AG08396 (cell line): ENCODE data around the gene DLG3.
A peak's percentile ranks its signal among the peaks of the same experiment; 100 is the strongest.
"Not testable (repeated sequence)": the region's sequence is repeated elsewhere in the genome, so short reads cannot be mapped to it uniquely, and the experiment has no call there.

Source experiments
- DNase-seq: peaks from one replicate; pipeline ENCODE4 v3.0.0; 2012; ENCODE audit warnings: low spot score, mixed read lengths

Gene DLG3

DNA sequence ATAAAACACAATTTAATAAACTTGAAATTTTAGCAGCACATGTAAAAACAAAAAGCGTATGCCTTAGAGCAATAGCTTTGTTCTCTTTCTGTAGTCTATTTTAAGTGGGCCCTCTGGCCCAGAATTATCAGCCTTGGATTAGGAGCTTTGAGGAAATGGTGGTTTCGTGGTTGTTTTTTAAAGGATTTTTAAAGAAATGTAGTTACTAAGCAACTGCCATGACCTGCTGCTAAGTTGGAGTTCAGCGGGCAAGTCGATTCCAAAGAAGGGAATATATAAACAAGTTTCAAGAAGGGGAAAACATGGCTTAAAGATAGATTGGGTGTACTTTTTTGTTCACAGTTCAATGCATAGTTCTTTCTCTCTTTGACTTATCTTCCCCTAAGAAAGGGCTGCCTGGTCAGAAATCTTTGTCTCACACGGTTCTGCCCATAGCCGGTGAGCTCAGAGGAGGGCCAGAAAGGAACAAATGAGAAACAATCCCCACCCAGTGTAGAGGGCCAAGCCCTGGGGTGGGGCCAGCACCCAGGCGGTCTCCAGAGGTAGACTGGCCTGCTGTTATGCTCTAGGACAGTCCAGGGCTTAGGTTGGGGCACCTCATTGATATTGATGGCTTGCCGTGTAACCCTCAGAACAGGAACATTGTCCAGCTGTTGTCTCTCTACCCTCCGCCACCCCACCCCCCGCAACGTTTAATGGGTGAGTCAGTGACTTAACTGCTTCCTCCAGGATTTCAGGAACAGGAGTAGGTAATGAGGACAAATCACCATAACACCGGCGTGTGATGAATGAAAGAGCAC is 32.5 kb downstream of the DLG3 start:
- peak; percentile 25 for DNase-seq

DNA sequence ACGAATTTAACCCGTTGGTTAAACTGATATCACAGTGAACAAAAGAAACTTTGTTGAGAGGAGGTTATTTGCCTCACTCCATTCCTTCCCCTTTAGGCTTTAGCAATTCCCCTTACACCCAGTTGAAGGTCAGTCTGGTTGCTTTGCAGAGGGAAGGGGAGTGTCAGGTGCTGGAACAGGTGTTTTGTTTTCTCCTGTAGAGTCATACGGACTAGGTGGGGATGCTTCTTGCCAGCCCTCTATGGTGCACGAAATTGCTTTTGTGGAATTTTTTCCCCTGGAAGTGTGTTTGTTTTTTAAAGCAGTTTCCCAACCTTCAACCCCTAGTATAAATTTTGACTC is 33.1 kb downstream of the DLG3 start:
- DNase-seq: no peak

DNA sequence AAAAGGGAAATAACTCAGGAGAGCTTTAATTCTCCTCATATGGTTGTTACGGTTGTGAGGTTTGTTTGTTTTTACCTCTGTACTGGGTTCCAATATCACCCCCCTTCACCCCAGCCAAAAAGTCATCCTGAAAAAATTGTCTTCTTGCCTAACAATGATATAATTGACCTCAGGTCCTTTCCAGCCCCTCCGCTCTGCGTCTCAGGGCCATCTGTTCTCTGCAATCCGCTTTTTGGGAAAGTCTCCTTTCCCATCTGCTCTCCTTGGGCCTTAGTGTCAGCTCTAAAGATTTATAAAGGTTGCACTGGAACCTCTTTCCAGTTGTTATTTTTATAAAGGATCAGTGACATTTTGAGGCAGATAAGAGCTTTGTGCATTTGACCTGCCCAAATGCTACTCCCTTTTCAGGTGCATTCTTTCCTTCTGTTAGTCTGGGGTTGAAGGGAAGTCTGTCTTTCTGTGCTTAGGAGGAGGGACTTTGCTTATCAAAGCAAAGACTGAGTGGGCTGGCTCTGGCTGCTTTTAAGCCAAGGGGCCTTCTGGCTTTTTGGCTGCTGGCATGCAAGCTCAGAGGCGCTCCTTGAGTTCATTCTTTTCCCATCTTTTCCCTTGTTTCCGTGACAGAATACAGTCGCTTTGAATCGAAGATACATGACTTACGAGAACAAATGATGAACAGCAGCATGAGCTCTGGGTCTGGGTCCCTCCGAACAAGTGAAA is 34.1 kb downstream of the DLG3 start:
- DNase-seq: no peak

DNA sequence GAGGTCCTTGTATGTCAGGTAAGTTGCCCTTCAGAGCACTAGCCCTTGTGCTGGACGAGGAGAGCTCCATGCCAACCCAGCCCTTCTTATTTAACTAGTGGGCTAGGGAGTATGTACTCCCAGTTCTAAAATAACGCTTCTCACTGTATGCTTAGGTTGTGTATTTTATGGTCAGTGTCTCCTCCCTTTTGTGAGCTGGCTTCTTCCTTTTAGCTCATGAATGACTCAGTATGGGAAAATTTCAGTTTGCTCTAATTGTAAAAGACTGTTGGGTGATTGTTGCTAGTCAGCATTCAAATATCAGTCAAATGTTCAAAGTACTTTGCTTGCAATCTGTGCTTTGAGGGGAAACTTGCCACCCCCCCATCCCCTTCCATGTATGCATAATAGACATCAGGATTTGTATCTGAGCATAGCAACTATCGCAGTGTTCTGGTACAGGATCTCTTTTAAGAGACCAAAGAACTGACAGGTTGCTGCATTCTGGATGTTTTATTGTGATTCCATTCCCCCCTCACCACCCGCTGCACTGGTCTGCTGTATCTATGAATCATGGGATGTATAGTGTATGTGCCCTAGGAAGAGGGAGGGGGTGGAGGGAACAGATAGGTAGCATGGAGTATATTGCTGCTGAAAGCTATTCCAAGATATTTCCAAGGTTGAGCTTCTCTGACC is 34.7 kb downstream of the DLG3 start:
- DNase-seq: no peak

DNA sequence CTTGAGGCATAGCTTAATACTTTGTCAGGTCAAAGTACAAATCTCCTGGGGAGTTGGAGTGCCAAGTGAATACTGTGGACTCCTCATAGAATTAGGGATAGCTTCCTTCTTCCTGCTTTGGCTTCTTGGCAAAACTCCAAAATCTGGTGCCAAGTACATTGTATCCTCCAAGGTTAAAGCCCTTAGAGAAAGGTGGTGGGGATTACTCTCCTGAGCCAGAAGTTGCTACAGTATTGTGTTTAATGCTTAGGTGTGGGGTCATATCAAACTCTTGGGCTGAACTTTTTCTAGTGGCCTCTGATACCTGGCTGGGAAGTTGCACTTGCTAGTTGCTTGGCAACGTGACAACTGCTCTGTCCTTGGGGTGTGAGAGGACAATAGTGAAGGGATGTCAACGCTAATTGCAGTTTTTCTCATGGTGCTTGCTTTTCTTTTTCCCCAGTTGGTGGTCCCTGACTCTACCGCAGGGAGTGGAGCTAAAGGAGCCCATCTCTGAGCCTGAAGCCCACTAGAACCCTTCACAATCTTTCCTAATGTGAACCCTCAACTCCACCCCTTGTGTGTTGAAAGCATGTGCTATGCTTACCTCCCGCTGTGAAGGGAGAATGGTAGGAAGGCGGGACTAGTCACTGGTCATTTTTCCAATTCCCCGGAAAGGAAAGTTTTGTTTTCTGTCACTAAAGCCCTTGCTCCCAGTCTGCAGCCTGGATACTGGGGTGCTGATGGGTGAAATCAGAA is 35.5 kb downstream of the DLG3 start:
- no peak for DNase-seq

DNA sequence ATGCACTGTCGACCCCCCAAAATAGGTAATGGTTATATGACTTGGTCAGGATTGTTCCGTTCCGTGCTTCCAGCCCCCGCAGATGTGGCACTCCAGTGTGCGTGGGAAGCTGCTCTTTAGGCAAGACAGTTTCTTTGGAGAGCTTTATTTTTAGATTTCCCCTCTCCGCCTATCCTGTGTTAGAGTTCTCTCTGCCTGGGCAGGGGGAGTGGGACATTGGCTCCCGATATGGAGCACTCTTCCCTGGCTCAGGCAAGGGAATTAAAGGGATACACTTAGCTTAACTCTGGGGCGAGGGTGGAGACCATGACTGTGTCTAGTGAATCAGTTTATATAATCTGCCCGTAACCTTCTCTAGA is 36.0 kb downstream of the DLG3 start:
- no peak for DNase-seq

DNA sequence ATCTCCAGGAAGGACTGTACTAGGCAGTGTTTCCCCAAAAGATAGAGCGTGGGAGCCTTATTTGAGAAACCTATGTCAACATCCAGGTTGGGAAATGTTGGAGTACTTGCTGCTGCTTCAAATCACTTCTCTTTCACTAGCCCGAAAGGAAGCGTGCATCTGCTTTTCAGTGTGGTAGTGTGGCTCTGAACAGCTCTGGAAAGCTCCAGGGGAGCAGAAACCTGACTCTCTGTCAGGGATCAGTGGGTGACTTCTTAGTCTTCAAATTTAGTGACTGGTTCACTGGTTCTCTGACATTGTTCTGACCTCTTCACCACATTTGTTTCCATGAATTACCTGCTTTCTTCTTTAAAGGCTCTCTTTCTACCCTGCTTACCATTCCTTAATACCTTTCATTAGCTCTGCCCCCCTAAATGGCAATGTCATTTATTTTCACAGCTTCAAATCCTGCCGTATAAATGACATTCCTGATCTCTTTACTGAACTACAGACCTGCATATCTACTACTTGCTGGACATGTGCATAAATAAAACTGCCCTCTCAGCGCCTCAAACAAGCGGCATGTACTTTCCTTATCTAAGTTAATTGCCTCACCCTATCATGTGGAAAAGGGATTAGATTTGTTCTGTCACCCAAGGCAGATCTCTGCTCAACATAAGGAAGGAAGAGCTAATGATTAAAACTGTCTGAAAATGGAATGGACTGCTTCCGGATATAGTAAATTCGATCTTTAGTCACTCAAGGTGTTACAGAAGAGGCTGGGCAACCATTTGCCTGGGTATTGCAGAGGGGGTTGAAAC is 37.0 kb downstream of the DLG3 start:
- DNase-seq: no peak

DNA sequence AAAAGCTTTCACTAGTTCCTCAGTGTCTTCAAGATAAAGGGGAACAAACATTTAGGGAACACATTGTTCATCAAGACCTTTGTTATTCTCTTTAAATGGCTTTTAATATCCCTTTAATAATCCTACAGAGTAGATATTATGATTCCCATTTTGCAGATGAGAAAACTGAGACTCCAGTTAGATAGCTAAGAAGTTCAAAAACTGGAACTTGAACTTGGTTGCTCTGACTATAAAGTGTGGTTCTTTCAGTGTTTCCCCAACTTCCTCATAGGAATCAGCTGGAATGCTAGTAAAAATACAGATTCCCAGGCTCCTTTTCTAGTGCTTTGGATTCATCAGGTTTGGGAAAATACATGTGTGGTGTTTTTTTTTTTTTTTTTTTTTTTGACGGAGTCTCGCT is 37.7 kb downstream of the DLG3 start:
- DNase-seq: no peak

DNA sequence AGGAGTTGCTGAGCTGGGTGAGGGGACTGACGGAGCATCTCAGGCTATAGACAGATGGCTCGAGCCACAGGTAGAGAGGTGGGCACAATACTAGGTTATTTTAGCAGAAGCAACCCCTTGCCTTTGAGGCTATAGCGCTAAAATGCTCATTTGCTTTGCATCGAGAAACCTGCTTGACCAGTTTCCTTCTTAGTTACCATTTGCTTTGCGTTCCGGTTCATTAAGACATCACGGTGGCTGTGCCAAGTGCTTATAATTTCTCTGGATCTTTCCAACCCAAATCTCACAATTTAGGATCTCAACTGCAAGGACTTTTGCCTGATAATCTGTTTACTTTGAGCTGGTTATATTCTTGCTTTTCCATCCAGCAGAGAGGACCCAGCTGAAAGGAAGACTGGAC is 40.8 kb downstream of the DLG3 start:
- DNase-seq: no peak

DNA sequence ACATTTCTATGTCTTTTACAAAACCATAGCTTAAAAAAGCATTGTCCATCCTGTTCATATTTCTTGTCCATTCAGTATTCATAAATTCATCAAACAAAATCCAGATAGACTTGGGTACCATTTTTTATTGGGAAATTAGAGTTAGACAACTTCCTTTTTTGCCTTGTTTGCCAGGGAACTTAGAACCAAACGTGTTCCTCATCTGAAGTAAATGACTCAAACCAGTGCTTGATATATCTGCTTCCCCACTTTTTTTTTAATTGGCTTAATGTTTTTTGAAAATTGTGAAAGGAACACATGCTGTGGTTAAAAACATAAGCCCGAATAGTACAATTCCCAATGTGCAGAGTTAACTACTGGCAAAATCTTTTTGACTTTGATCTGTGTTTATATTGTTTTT is 44.2 kb downstream of the DLG3 start:
- no peak for DNase-seq

DNA sequence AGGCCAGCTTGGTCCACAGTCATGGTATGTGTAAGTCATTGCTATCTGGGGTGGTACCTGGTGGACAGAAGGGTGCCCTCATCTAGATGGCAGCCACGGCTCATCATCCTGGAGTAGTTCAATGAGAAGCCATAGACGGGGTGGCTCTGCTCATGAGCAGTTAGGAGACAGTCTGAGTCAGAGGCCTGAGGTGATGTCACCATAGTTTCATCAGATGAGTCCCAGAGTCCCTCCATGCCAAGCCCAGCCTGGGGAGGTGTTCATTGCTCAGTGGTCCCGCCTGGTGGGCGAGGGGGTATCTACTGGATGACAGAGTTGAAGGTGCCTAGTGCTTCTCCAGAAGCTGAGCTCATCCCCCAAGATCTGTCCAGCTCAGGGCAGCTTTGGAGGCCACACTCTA is 49.8 kb downstream of the DLG3 start:
- DNase-seq: no peak

DNA sequence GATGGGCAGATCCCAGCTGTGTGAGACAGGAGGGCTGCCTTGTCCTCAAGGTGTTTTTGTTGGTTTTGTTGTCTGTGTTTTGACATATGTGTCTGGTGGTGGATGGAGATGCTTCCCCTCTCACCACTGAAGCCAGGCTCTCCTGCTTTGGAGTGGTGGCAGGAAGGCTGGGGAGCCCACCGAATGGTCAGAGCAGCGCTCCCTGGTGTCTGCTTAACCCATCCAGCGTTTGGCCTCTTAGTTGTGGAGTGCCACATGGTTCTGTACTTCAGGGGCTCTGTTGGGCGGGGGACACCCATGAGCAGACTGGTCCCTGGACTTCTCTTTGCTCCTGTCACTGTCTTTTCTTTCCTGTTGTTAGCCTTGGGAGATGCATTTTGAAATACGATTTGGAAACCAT is 51.9 kb downstream of the DLG3 start:
- DNase-seq: no peak

DNA sequence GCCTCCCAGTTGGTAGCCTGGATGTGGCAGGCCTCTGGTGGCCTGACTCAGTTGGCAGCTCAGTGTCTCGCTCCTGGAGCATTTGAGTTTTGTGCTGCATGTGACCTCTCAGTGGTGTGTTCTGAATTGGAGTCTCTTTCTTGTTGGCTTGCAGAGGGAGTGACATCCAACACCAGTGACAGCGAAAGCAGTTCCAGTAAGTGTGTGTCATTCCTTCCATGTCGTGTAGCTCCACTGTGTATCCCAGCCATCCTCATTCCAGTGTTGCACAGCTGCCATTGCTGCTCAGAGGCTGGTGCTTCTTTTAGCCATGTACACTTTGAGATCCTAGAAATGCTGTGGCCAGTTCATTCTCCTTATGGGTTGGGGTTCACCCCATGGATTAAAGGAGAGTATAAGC is 52.4 kb downstream of the DLG3 start:
- DNase-seq: no peak

DNA sequence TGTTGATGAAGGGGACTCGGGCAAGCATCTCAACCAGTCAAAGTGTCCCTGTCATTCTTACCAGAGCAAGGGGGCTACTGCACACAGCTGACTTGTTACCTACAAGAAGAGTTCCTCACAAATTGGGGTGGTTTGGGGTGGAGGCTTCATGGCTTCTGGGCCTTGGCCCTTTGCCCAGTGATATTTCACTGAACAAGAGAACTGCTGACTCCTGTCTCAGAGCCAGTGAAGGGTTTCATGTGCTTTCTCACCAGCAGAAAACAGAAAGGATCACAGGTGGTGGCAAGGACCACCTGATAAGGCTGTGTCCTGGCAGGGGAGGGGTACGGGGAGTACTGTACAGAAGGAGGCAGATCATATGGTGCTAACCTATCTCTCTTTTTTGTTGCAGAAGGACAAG is 53.5 kb downstream of the DLG3 start:
- DNase-seq: no peak

DNA sequence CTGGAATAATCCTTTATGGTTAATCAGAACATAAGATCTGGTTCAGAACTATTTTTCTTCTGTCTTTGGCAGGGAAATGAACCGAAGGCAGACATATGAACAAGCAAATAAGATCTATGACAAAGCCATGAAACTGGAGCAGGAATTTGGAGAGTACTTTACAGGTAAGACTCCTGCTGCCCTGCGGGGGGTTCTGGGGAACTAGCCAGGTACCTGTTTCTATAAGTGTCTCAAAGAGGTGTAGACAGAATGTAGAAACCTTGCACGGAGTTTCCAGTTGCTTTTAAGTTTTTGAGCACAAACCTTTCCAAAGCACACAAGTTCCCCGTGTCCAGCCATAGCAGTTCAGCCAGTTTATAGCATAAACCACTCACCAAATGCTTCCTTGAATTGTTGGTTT is 56.2 kb downstream of the DLG3 start:
- DNase-seq: no peak

DNA sequence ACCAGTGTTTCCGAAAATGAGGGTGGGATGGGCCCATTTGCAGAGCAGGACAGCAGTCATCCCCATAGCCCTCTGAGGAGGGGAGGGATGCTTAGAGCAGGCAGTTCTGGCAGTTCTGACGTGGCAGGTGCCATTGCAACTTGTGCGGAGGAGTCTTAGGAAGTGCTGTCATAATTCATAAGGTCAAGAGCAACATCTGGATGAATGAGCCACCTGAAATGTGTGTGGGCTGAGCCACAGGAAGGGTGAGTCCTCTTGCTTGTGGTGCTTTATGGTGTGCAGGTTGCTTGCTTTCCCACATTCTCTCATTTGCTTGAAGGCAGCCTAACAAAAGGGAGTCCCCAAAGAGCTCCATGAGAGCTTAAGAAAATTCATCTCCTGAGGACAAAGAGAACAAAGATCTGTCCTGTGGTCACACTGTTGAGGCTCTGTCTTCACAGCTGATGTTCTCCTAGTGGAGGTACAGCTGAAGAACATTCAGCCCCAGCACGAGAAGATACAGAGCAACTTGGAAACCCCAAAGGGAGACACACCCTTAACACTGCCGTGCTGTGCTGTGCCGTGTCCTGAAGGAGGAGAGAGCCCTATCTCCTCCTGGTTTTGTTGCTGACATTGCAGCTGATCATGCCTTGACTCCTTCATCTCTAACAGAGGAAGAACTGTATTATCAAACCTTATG is 60.3 kb downstream of the DLG3 start:
- no peak for DNase-seq

DNA sequence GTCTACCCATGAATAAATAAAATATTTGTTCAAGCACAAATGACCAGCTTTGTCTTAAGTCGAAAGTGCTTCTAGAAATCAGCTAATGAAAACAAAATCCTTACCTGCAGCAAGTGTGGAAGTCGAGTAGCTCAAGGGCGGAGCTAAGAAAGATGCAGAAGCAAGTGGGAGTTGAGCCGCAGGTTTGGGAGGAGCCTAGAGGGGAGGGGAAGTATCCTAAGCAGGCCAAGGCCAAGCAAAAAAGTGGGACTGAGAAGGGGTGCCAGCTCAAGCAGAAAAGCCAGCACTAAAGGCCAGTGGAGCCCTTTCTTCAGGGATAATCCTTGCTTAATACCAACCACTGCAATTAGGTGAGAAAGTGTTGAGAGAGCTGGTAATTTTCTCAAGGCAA is 60.8 kb downstream of the DLG3 start:
- DNase-seq: no peak

DNA sequence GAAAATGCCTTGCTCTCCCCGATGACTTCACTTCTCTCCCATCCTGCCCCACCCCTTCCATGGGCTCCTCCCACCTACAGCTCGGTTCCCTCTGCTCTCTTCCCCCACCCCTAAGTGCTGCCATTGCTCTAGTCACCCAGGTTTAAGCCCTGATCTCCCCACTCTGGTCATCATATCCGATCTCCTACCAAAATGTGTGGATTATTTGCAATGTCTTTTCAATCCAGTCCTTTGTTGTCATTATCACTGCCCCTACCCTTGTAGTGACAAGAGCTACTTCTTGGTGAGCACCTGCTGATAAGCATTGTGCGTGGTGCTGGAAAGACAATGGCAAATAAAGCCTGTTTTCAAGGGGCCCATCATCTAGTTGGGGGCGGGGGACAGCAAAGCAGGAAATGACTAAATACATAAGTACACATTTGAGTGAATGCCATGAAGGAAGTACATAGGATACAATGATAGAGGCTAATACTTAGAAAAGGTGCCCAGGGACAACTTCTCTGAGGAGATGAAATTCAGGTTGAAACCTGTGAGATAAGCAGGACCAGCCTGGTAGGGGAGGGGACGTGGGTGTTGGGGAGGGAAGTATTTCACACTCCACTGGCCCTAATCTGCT is 63.8 kb downstream of the DLG3 start:
- no peak for DNase-seq

DNA sequence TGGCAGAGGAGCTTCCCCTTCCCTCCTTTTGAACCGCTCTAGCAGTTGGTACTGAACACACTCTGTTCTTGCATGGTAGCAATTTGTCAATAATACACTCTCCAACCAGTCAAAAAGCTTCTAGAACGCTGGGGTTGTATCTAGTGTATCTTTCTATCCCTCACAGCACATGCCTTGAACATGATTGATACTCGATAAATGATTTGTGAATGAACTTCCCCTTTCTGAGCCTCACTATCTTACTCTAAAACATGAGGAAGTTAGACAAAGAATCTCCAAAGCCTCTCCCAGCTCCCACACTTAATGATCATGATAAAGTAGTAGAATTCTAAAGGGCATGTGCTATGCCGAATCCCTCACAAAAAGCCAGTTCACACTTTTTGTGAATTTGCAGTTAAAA is 64.4 kb downstream of the DLG3 start:
- no peak for DNase-seq

DNA sequence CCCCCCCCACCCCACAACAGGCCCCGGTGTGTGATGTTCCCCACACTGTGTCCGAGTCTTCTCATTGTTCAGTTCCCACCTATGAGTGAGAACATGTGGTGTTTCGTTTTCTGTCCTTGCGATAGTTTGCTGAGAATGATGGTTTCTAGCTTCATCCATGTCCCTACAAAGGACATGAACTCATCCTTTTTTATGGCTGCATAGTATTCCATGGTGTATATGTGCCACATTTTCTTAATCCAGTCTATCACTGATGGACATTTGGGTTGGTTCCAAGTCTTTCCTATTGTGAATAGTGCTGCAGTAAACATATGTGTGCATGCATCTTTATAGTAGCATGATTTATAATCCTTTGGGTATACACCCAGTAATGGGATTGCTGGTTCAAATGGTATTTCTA is 70.6 kb downstream of the DLG3 start:
- DNase-seq: not testable (repeated sequence)

DNA sequence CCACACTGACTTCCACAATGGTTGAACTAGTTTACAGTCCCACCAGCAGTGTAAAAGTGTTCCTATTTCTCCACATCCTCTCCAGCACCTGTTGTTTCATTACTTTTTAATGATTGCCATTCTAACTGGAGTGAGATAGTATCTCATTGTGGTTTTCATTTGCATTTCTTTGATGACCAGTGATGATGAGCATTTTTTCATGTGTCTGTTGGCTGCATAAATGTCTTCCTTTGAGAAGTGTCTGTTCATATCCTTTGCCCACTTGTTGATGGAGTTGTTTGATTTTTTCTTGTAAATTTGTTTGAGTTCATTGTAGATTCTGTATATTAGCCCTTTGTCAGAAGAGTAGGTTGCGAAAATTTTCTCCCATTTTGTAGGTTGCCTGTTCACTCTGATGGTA is 71.1 kb downstream of the DLG3 start:
- DNase-seq: not testable (repeated sequence)
